Measurements from ENCODE around the gene FLNB. TPM values are rescaled to one million over a fixed set of nuclear protein-coding genes. Genes with fewer than 3 reads are reported as not detected.

The FLNB gene
- total and polyA plus RNA-seq, 2 of the 13 experiments (the other 11 are each of a cell fraction or from before 2014, with no cell fraction given), result 106 to 130 TPM

- peak; percentile 41; the same call in 1 of the 2 replicates for TF ChIP-seq THAP9 (CRISPR knock-in tag; IDR thresholded peaks at IDR 0.05; ENCODE audit: borderline replicate concordance)
- TF ChIP-seq HNF4A (CRISPR knock-in tag; IDR thresholded peaks at IDR 0.05), result peak; percentile 42; the same call in 1 of the 2 replicates
- TF ChIP-seq TFE3 (CRISPR knock-in tag; IDR thresholded peaks at IDR 0.05), result no peak
- TF ChIP-seq NR2F1 (CRISPR knock-in tag; IDR thresholded peaks at IDR 0.05), result peak; percentile 33 to 65; a peak in 2 of 4 replicates
- no peak for TF ChIP-seq ESRRA (CRISPR knock-in tag; IDR thresholded peaks at IDR 0.05; ENCODE audit: low read depth)
- no peak for TF ChIP-seq JDP2 (CRISPR knock-in tag; IDR thresholded peaks at IDR 0.05; ENCODE audit: borderline replicate concordance)
- TF ChIP-seq HMG20A (CRISPR knock-in tag; IDR thresholded peaks at IDR 0.05; ENCODE audit: borderline replicate concordance), result peak; percentile 65; the same call in 1 of the 2 replicates
- TF ChIP-seq DZIP1 (CRISPR knock-in tag; IDR thresholded peaks at IDR 0.05), result no peak
- peak; percentile 39; the same call in 1 of the 2 replicates for TF ChIP-seq THRA (CRISPR knock-in tag; IDR thresholded peaks at IDR 0.05; ENCODE audit: borderline replicate concordance)
- peak; percentile 14; the same call in 1 of the 2 replicates for TF ChIP-seq ZFP91 (CRISPR knock-in tag; IDR thresholded peaks at IDR 0.05; ENCODE audit: borderline replicate concordance)
- 0 out of 2 replicates have a peak, but pooled peaks have one; percentile 32 for TF ChIP-seq ZNF607 (CRISPR knock-in tag; IDR thresholded peaks at IDR 0.05; ENCODE audit: borderline replicate concordance)
- 0 out of 2 replicates have a peak, but pooled peaks have one; percentile 23 for TF ChIP-seq MEIS1 (CRISPR knock-in tag; IDR thresholded peaks at IDR 0.05; ENCODE audit: borderline replicate concordance)
- peak; percentile 38; the same call in 1 of the 3 replicates for TF ChIP-seq MXI1 (IDR thresholded peaks at IDR 0.05; ENCODE audit: borderline replicate concordance, low read depth, low read length)
- peak; percentile 68; the same call in 1 of the 2 replicates for TF ChIP-seq FOXK1 (CRISPR knock-in tag; IDR thresholded peaks at IDR 0.05; ENCODE audit: borderline replicate concordance, low read depth)
Observed at GRCh38 chr3:58143417-58144055, 135.3 kb downstream of the FLNB start (continued).
